Activated naive CD8-positive, alpha-beta T cell treated with anti-CD3 and anti-CD28 coated beads, Interleukin-2, amount 10 ng/mL, durations not matched to agents 7 days and 5 days (primary cell): ENCODE results near the gene RIN3. TPM values are rescaled to one million over a fixed set of nuclear protein-coding genes. Genes with fewer than 3 reads are reported as not detected.

Experiments
- ATAC-seq: fragments of 150-1000 bp; cut with Tn5 transposase; one replicate; pipeline ENCODE4 v1.10.0; 2021; ENCODE audit warnings: low read depth, moderate library complexity
- POLR2A ChIA-PET: fragments of 350-600 bp; sonication (Branson Sonifier 250); formaldehyde crosslinking; loops from one replicate; lab custom pipeline; 2021; ENCODE audit warnings: antibody characterized with exemption; lab: Charles Lee
- DNase-seq: peaks from one replicate; pipeline ENCODE4 v3.0.0; 2021
- H3K27ac Mint-ChIP-seq: one replicate; pipeline ENCODE4 v1.8.0; 2022; ENCODE audit warnings: mild to moderate bottlenecking, mixed read lengths
- H3K27me3 Mint-ChIP-seq: one replicate; pipeline ENCODE4 v1.8.0; 2022; ENCODE audit warnings: mild to moderate bottlenecking, moderate library complexity, mixed read lengths
- H3K36me3 Mint-ChIP-seq: one replicate; pipeline ENCODE4 v1.8.0; 2021; ENCODE audit warnings: mild to moderate bottlenecking, mixed read lengths
- H3K4me1 Mint-ChIP-seq: one replicate; pipeline ENCODE4 v1.8.0; 2021; ENCODE audit warnings: mixed read lengths
- H3K4me3 Mint-ChIP-seq: one replicate; pipeline ENCODE4 v1.8.0; 2022; ENCODE audit warnings: mild to moderate bottlenecking, moderate library complexity, mixed read lengths
- H3K9me3 Mint-ChIP-seq: one replicate; pipeline ENCODE4 v1.8.0; 2021; ENCODE audit warnings: mixed read lengths
- total RNA-seq, 2 experiments: library from RNA; stranded (reverse); gene quantifications; one replicate each; pipeline ENCODE4 v1.2.3, GENCODE V29; 2021

Gene RIN3
- total RNA-seq, 2 experiments from 2014 or later, result 80.5 to 80.9 TPM

DNA sequence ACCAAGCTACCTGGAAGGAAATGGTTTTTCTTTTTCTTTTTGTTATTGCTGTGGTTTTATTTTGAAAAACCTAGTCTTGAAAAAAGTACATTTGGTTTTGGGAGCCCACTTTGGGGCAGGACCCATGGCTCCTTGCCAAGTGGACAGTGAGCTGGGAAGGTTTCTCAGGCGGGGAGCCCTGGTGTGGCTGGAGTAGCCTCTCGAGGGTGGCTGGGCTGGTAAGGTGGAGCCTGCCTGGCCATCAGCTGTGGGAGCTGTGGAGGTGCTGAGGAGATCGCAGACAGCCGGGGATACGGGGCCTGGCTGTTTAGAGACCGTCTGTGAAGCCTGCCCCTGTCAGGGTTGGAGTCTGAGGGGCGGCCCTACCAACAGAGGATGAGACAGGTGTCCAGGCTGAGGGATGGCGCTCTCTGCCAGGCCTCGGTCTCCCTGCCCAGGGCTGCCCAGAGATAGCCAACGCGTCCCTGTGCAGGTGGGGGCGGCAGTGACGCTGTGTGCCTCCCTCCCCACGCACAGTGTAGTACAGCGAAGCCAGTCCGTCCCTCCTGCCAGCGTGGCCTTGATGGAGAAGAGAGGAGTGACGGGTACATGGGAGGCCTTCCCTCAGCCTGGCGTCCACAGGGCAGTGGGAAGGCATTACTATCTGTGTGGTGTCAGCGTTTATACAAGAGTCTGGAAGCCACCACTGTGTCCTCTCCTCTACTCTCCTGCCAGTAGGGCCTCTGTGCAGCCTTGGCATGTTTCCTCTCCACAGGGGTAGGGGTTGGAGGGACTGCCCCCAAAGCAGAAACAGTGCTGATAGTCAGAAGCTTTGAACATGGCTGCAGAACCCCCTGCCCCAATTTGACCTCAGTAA, 5.9 kb downstream of the RIN3 start:
- peaks cover 78% of the 10 kb centered on the region for H3K4me1 Mint-ChIP-seq
- H3K36me3 Mint-ChIP-seq, result peaks cover 24% of the 10 kb centered on the region
- H3K27me3 Mint-ChIP-seq, result no peaks in the 10 kb centered on the region
- H3K4me3 Mint-ChIP-seq, result peak overlapping the region; percentile 79
- POLR2A ChIA-PET, result interaction anchor here (1.0 to 5.6 kb wide), 8 partner anchors 10 to 132 kb away, joined by 3 to 37 read pairs (median 6); no protein-coding TSS in a partner anchor
- DNase-seq (peak; percentile 47), ATAC-seq (peak; percentile 20)
- H3K27ac Mint-ChIP-seq, result peak overlapping the region; percentile 94
- peaks cover 5% of the 10 kb centered on the region for H3K9me3 Mint-ChIP-seq

DNA sequence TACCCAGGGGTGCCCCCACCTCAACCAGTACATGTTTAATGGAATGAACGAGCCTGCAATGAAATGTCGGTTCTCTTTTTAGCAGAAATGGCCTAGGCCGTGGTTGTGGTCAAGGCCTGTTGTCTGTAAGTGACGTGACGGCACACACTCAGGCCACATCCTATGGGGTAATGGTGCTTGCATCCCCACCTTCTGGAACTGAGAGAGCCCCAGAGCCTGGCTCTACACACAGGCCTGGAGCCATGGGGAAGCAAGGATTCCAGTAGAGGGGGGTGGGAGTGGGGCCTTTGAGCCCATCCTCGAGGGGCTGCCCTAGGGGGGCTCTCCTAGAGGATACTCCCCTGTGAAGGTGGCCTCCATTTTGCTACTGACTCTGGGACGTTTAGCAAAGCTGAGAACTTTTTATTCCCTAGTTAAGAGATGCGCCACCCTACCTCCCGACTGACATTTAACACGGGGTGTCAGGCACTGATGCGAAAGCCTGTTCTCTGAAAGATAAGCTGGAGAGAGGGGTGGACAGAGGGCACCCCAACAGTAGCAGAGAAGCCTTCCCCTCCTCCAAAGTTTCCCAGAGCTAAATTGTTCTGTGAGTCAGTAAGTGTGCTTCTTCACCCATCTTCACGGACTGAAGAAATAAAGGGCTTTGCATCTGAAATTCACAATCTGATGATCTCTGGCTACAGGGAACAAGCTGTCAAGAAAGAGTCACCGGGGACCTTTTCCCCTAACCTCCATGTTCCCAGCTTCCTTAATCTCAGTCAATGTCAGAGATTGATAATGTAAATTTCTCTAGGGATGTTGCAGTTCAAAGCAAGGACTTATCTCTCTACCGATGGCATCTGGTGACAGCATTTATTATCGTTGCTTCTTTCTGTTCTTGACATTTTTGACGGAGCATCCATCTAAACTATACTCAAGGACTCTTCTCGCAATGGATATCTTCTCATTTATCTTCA, 6.8 kb downstream of the RIN3 start:
- POLR2A ChIA-PET, result interaction anchor here (1.2 to 2.1 kb wide), 4 partner anchors 9 to 24 kb away, joined by 3 to 7 read pairs (median 5); no protein-coding TSS in a partner anchor
- Mint-ChIP-seq H3K36me3 (peaks cover 26% of the 10 kb centered on the region), H3K27ac (peak overlapping the region; percentile 94), H3K9me3 (peaks cover 5% of the 10 kb centered on the region), H3K4me3 (peak overlapping the region; percentile 67), H3K27me3 (no peaks in the 10 kb centered on the region), H3K4me1 (peaks cover 84% of the 10 kb centered on the region)
- DNase-seq (peak; percentile 66), ATAC-seq (peak; percentile 43)

DNA sequence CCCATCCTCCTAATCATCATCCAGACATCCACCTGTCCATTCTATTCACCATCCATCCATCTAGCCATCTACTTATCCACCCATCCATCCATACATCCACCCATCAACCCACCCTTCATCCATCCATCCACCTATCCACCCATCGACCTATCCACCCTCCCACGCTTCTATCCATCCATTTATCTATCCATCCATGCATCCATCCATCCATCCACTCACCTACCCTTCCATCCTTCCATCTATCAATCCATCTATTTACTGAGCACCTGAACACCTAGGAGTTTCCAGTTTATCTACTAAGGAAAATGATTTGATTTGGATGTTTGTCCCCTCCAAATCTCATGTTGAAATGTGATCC, 7.5 kb downstream of the RIN3 start:
- POLR2A ChIA-PET, result interaction anchor here (1.2 to 1.7 kb wide), 2 partner anchors 19 to 23 kb away, joined by 3 to 5 read pairs; no protein-coding TSS in a partner anchor
- H3K4me1 Mint-ChIP-seq, result peaks cover 82% of the 10 kb centered on the region
- peaks cover 5% of the 10 kb centered on the region for H3K9me3 Mint-ChIP-seq
- H3K27ac Mint-ChIP-seq, result peak overlapping the region; percentile 69
- DNase-seq, result peak; percentile 4
- H3K27me3 Mint-ChIP-seq, result no peaks in the 10 kb centered on the region
- no peak for ATAC-seq
- peaks cover 24% of the 10 kb centered on the region for H3K36me3 Mint-ChIP-seq
- H3K4me3 Mint-ChIP-seq, result no peak overlapping the region

DNA sequence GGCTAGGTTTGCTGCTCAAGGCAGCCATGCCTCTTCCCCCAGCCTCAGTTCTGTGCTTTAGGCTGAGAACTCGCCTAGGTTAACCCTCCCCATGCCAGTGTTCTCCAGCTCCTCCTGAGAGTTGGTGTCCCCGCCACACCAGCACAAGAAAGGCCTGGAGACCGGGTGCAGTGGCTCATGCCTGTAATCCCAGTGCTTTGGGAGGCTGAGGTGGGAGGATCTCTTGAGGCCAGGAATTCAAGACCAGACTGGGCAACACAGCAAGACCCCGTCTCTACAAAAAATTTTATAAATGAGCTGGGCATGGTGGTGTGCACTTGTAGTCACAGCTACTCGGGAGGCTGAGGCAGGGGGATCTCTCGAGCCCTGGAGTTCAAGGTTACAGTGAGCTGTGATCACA, 10.2 kb downstream of the RIN3 start:
- peak overlapping the region; percentile 6 for H3K27ac Mint-ChIP-seq

DNA sequence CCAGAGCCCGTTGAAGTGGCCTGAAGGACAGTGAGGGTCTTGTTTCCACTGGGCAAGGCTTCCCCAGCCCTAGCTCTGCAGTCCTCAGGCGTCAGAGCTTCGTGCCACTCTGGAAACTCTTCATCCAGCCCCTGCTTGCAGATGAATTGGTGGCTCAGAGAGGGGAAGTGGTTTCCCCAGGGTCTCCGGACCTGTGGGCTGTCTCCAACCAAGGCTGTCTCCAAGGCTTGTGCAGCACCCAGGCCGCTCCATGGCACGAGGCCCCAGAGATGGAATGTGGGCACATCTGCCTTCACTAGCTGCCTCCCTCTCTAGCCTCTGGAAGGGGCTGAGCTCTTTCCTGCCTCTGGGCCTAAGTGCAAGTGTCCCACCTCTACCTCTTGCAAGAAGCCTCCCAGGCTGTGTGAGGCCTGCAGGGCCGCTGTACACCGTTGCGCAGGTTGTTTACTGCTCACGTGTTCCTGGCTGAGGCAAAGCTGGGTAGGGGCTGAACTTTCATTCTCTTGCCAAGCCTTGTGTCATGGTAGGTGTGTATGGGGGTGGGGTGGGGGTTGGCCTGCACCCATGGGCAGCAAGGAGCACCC, 11.1 kb downstream of the RIN3 start:
- POLR2A ChIA-PET, result interaction anchor here (0.9 to 2.0 kb wide), 6 partner anchors 9 to 403 kb away, joined by 3 to 9 read pairs (median 5); partner anchors contain the start of genes CPSF2, NDUFB1 and RIN3
- peak; percentile 44 for ATAC-seq
- H3K9me3 Mint-ChIP-seq, result peaks cover 5% of the 10 kb centered on the region
- DNase-seq, result no peak
- peaks cover 26% of the 10 kb centered on the region for H3K36me3 Mint-ChIP-seq
- H3K4me1 Mint-ChIP-seq, result peaks cover 61% of the 10 kb centered on the region
- peak overlapping the region; percentile 73 for H3K27ac Mint-ChIP-seq
- H3K4me3 Mint-ChIP-seq, result peak overlapping the region; percentile 32
- no peaks in the 10 kb centered on the region for H3K27me3 Mint-ChIP-seq

More for the DNA sequence above, 10.2 kb downstream of the RIN3 start:
- peak overlapping the region; percentile 30 for H3K4me3 Mint-ChIP-seq
- peaks cover 67% of the 10 kb centered on the region for H3K4me1 Mint-ChIP-seq
- DNase-seq (peak; percentile 14), ATAC-seq (no peak)
- peaks cover 24% of the 10 kb centered on the region for H3K36me3 Mint-ChIP-seq
- no peaks in the 10 kb centered on the region for H3K27me3 Mint-ChIP-seq
- H3K9me3 Mint-ChIP-seq, result peaks cover 5% of the 10 kb centered on the region
- POLR2A ChIA-PET, result interaction anchor here (0.9 to 2.0 kb wide), 5 partner anchors 8 to 15 kb away, joined by 3 to 9 read pairs (median 5); partner anchors contain the start of gene RIN3

DNA sequence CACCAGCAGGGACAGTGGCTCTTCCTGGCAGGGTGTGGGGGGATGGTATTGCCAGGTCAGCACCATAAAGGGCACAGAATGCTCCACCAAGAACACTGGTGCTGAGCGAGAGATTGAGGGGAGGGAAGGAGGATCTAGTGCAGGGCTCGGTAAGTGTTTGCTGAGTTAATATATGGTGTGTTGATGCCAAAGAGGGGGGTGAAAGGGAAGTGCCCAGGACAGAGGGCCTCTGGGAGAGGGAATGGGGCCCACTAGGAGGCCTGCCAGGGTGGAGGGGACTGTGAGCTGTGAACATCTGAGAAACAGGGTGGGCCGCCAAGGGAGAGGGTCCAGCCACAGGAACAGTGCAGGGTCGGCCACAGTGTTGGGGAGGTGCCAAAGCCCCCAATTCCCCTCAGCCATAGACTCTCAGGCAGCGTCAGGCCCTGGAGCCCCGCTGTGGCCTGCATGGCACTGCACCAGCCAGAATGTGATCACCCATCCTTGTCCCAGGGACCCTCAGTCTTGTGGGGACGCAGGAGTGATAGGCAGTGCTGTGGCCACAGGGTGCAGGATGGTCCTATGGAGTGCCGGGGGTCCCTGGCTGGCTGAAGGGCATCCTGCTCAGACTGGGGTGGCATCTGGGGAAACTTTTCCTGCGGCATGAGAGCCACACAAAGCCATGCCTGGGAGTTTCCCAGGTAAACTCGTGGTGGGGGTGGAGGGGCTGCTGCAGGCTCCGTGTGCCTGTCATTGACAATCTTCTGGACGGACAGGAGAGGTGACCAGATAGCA, 11.9 kb downstream of the RIN3 start:
- peaks cover 31% of the 10 kb centered on the region for H3K36me3 Mint-ChIP-seq
- H3K9me3 Mint-ChIP-seq, result peaks cover 5% of the 10 kb centered on the region
- H3K4me3 Mint-ChIP-seq, result no peak overlapping the region
- H3K27ac Mint-ChIP-seq, result peak overlapping the region; percentile 73
- H3K27me3 Mint-ChIP-seq, result no peaks in the 10 kb centered on the region
- no peak for DNase-seq
- POLR2A ChIA-PET, result interaction anchor here (1.0 to 1.6 kb wide), 4 partner anchors 9 to 30 kb away, joined by 3 to 5 read pairs (median 4); no protein-coding TSS in a partner anchor
- H3K4me1 Mint-ChIP-seq, result peaks cover 61% of the 10 kb centered on the region
- no peak for ATAC-seq

DNA sequence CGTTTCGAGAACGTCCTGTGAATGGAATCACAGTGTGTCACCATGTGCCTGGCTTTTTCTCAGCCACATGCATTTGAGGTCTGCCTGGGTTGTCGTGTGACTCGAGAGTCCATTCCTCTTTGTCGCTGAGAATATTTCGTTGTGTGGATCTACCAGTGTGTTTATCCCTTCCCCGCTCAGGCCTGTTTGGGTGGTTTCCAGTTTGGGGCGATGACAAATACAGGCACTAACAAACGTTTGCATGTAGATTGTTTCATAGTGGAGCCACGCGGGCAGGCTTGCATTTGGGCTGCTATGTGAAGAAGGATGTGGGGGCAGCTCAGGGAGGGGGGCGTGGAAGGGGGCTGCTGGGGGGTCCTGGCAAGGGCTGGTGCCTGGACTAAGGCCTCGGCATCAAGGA, 14.1 kb downstream of the RIN3 start:
- Mint-ChIP-seq H3K4me1 (peaks cover 66% of the 10 kb centered on the region), H3K36me3 (peaks cover 11% of the 10 kb centered on the region), H3K27ac (no peak overlapping the region), H3K9me3 (no peaks in the 10 kb centered on the region), H3K4me3 (no peak overlapping the region), H3K27me3 (no peaks in the 10 kb centered on the region)
- ATAC-seq (no peak), DNase-seq (peak; percentile 21)
- POLR2A ChIA-PET, result no interaction called here

DNA sequence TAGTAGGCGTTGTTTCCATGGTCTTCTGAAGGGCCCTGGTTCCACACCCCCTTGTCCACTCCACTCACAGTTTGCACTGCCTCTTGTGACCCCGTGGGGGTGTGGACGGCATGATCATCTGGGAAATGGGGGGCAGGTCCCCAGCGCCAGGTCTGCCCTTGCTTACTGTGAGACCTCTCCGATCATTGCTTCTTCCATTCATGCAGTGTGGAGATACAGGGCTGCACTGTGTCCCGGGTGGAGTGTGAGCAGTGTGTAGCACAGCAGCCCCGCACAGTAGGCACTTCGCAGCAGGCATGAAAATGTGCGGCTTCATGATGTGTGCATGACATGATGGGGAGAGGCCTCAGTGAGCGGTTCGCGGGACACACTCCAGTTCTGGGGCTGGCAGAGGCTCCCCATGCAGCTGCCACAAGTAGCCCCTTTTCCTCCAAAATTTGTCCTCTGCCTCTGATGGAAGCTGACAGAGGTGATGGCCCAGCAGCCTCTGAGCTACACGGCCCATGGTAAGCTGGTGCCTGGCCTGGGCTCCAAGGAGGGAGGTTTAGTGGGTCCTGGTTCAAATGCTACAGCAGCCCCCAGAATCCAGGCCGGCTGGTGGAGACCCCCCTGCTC, 15.0 kb downstream of the RIN3 start:
- H3K4me1 Mint-ChIP-seq, result peaks cover 70% of the 10 kb centered on the region
- H3K9me3 Mint-ChIP-seq, result no peaks in the 10 kb centered on the region
- H3K27ac Mint-ChIP-seq, result peak overlapping the region; percentile 45
- no peak for ATAC-seq
- no peak overlapping the region for H3K4me3 Mint-ChIP-seq
- H3K27me3 Mint-ChIP-seq, result no peaks in the 10 kb centered on the region
- POLR2A ChIA-PET, result interaction anchor here (1.2 to 4.6 kb wide), 2 partner anchors 9 to 13 kb away, joined by 7 to 38 read pairs; partner anchors contain the start of gene RIN3
- peaks cover 10% of the 10 kb centered on the region for H3K36me3 Mint-ChIP-seq
- DNase-seq, result peak; percentile 23

DNA sequence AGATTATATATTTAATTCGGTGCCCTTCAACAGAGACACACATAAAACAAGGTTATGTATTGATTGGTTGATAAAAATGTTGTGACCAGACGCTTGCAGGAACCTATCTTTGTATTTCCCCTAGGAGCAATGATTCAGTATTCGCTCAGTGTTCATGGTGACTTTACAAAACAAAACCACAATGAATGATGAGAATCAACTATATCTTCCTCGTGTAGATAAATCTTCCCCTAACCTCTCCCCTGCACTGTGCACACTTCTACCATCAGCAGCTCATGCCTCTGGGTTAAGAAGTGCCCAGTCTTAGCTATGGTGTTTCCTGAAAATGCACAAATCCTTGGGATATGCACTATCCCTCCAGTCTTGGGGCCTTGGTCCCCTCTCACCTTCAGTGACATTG, 16.3 kb downstream of the RIN3 start:
- peak overlapping the region; percentile 11 for H3K4me3 Mint-ChIP-seq
- no peak for ATAC-seq
- POLR2A ChIA-PET, result interaction anchor here (1.6 to 4.6 kb wide), 2 partner anchors 14 to 121 kb away, joined by 5 to 38 read pairs; partner anchors contain the start of gene RIN3

DNA sequence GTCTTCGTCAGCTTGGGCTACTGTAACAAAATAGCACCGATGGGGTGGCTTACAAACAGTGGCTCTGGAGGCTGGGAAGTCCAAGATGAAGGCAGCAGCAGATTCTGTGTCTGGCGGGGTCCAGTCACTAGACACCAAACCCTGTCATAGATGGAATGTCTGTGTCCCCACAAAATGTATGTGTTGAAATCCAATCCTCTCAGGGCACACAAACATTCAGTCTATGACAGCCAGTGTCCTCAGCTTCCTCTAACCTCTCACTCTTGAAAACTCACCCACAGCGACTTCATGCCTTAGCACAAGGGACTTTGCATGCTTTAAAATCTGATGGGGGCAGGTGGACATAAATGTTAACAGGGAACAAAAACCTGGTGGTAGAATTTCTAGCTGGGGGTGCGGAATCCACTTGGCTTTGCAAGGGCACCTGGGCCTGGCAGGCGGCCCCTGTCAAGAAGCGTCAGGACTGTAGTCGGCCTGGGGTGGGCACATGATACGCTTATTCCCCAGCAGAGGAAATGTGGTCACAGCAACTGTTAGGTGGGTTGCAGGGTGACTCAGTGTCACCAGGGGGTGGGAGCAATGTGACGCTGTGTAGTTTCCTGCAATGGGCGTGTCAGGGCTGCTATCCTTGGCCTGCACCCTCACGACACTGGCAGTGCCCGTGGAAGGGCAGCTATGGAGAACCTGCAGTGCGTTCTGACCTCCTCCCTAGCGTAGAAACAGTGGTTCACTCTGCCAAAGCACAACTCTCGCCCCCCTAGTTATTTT, 17.7 kb downstream of the RIN3 start:
- Mint-ChIP-seq H3K9me3 (no peaks in the 10 kb centered on the region), H3K4me3 (peak overlapping the region; percentile 82), H3K4me1 (peaks cover 70% of the 10 kb centered on the region), H3K27ac (peak overlapping the region; percentile 99), H3K27me3 (no peaks in the 10 kb centered on the region), H3K36me3 (peaks cover 13% of the 10 kb centered on the region)
- POLR2A ChIA-PET, result interaction anchor here (1.0 to 4.6 kb wide), 9 partner anchors 8 to 263 kb away, joined by 3 to 38 read pairs (median 5); partner anchors contain the start of genes GOLGA5 and RIN3
- ATAC-seq (peak; percentile 89), DNase-seq (peak; percentile 76)

More for the DNA sequence above, 16.3 kb downstream of the RIN3 start:
- H3K4me1 Mint-ChIP-seq, result peaks cover 64% of the 10 kb centered on the region
- H3K27me3 Mint-ChIP-seq, result no peaks in the 10 kb centered on the region
- peaks cover 10% of the 10 kb centered on the region for H3K36me3 Mint-ChIP-seq
- H3K9me3 Mint-ChIP-seq, result no peaks in the 10 kb centered on the region
- DNase-seq, result no peak
- peak overlapping the region; percentile 68 for H3K27ac Mint-ChIP-seq
